ENCODE measurements around the gene CC2D2A. TPM values are rescaled to one million over a fixed set of nuclear protein-coding genes. Genes with fewer than 3 reads are reported as not detected.

CC2D2A gene
- total and polyA plus RNA-seq, 2 of the 13 experiments (the other 11 are each of a cell fraction or from before 2014, with no cell fraction given) = 4.2 to 7.2 TPM

GRCh38 chr4:15436513-15436912 is 33.2 kb upstream of the CC2D2A start:
- Histone ChIP-seq H3K9ac (ENCODE audit: insufficient read depth, low read depth, low read length) (no peak overlapping the region), H3K79me2 (ENCODE audit: insufficient read depth, low read length) (no peaks in the 10 kb centered on the region), H3K9me3 (ENCODE audit: low read length) (no peaks in the 10 kb centered on the region), H3K4me3 (replicated peaks in 1 of 3; ENCODE audit: insufficient read depth in 1 of 3, low read depth in 2 of 3, low read length in 3 of 3) (no peak overlapping the region), H4K20me1 (ENCODE audit: insufficient read depth, low read length) (no peaks in the 10 kb centered on the region), H3K4me2 (ENCODE audit: low read depth, low read length) (no peak overlapping the region), H2AFZ (ENCODE audit: low read length) (no peak overlapping the region), H3K36me3 (replicated peaks in 1 of 2; ENCODE audit: control insufficient read depth in 1 of 2, insufficient read depth in 2 of 2, low read length in 2 of 2) (no peaks in the 10 kb centered on the region), H3K27ac (ENCODE audit: extremely low read length, insufficient read depth, low read length) (no peak overlapping the region), H3K27me3 (ENCODE audit: control insufficient read depth in 1 of 2, insufficient read depth in 2 of 2, low read length in 2 of 2) (no peaks in the 10 kb centered on the region; a peak in 1 of 5 replicates), H3K4me1 (ENCODE audit: insufficient read depth, low read length) (no peaks in the 10 kb centered on the region)
- no TSS peak for BruUV-seq (replicated peaks)
- FAIRE-seq (no peak), DNase-seq (ENCODE audit: low spot score) (no peak), ATAC-seq (no peak)
- POLR2A ChIA-PET = no interaction called here
- intact Hi-C loops (cut with micrococcal nuclease; ENCODE audit: unreplicated experiment) = no loop called here
- CTCF ChIA-PET (ENCODE audit: low intra/inter-chr PET ratio, low total read pairs) = no interaction called here
- whole genome bisulfite sequencing (ENCODE audit: low lambda C conversion rate) = 0% methylated on average over 2 of the region's 2 CpGs
- in situ Hi-C loops (cut with HindIII; ENCODE audit: extremely low pct_ligation_motif_present, low pct_unique_long_range_greater_than_20kb) = no loop called here
- TF ChIP-seq FOSL1 (CRISPR knock-in tag; IDR thresholded peaks at IDR 0.05; ENCODE audit: borderline replicate concordance) (no peak), ZNF430 (CRISPR knock-in tag; IDR thresholded peaks at IDR 0.05) (no peak), ZFYVE20 (CRISPR knock-in tag; IDR thresholded peaks at IDR 0.05; ENCODE audit: borderline replicate concordance, low read depth) (no peak), ATM (IDR thresholded peaks at IDR 0.05; ENCODE audit: borderline replicate concordance) (no peak), ONECUT2 (CRISPR knock-in tag; IDR thresholded peaks at IDR 0.05) (no peak), KLF16 (CRISPR knock-in tag; IDR thresholded peaks at IDR 0.05) (no peak), SOX13 (IDR thresholded peaks at IDR 0.05) (no peak), SOX13 (CRISPR knock-in tag; conservative IDR thresholded peaks at IDR 0.05 in 1 of 2, IDR thresholded peaks at IDR 0.05 in 1 of 2) (no peak), EED (CRISPR knock-in tag; IDR thresholded peaks at IDR 0.05) (no peak), DR1 (CRISPR knock-in tag; IDR thresholded peaks at IDR 0.05) (no peak), ZFAT (CRISPR knock-in tag; conservative IDR thresholded peaks at IDR 0.05) (no peak)
- TF ChIP-seq, protein P1, sequence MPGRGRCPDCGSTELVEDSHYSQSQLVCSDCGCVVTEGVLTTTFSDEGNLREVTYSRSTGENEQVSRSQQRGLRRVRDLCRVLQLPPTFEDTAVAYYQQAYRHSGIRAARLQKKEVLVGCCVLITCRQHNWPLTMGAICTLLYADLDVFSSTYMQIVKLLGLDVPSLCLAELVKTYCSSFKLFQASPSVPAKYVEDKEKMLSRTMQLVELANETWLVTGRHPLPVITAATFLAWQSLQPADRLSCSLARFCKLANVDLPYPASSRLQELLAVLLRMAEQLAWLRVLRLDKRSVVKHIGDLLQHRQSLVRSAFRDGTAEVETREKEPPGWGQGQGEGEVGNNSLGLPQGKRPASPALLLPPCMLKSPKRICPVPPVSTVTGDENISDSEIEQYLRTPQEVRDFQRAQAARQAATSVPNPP (CRISPR knock-in tag; IDR thresholded peaks at IDR 0.05) = no peak
